Gastroesophageal sphincter (tissue), 4 donors: ENCODE measurements around the gene OR10G3. TPM values are rescaled to one million over a fixed set of nuclear protein-coding genes. Genes with fewer than 3 reads are reported as not detected.

Experiments
- ATAC-seq: fragments of 150-250 bp; one replicate; pipeline ENCODE4 v1.9.1; 2016; ENCODE audit warnings: mild to moderate bottlenecking, moderate library complexity
- H3K27ac ChIP-seq, 4 donors: fragments of 200-600 bp; sonication (generic) in 3 of 4; 1 replicate in 3 of 4; 2 replicates in 1 of 4; pipeline ENCODE4 v1.5.1; 2016 to 2019
- H3K27me3 ChIP-seq: fragments of 200-600 bp; sonication (generic); one replicate; pipeline ENCODE4 v1.5.1; 2019
- H3K36me3 ChIP-seq, 2 donors: fragments of 200-600 bp; sonication (generic); one replicate each; pipeline ENCODE4 v1.5.1; 2019; ENCODE audit warnings: control low read depth in 1 of 2
- H3K4me1 ChIP-seq, 3 donors: fragments of 200-600 bp; sonication (generic); 1 replicate in 2 of 3; 2 replicates in 1 of 3; pipeline ENCODE4 v1.5.1; 2016 to 2019; ENCODE audit warnings: control low read depth in 2 of 3
- H3K4me3 ChIP-seq, 2 donors: fragments of 200-600 bp; sonication (generic); one replicate each; pipeline ENCODE4 v1.5.1; 2019; ENCODE audit warnings: mild to moderate bottlenecking in 1 of 2, moderate library complexity in 1 of 2
- H3K9me3 ChIP-seq, 3 donors: fragments of 200-600 bp; sonication (generic); one replicate each; pipeline ENCODE4 v1.5.1; 2017 to 2019; ENCODE audit warnings: control low read depth in 2 of 3
- EP300 ChIP-seq: sonication (generic); formaldehyde crosslinking; IDR thresholded peaks from one replicate; pipeline ENCODE4 v1.6.1; 2017; ENCODE audit warnings: antibody characterized with exemption, mild to moderate bottlenecking
- POLR2A ChIP-seq, 2 donors: fragments of 450-650 bp; IDR thresholded peaks; one replicate each; pipeline ENCODE4 v1.6.1; 2017; ENCODE audit warnings: antibody characterized with exemption in 2 of 2, mild to moderate bottlenecking in 2 of 2, moderate library complexity in 1 of 2
- POLR2AphosphoS5 ChIP-seq: sonication (generic); formaldehyde crosslinking; IDR thresholded peaks from one replicate; pipeline ENCODE4 v1.6.1; 2017; ENCODE audit warnings: antibody characterized with exemption
- WGBS, 2 donors: methylation state at CpG; one replicate each; pipeline ENCODE4 v1.1.5; 2018; ENCODE audit warnings: low coverage in 1 of 2; 5-methylcytosine and 5-hydroxymethylcytosine counted together
- total RNA-seq, 4 donors: library from RNA; depleted of rRNA; stranded (reverse); fragments of >200 nt; gene quantifications; one replicate each; pipeline ENCODE4 v1.1.0, GENCODE V29; 2016
- TF ChIP-seq, protein P1 (sequence below), 4 experiments: fragments of 200-600 bp in 2 of 4; fragments of 450-650 bp in 2 of 4; sonication (generic) in 1 of 4; IDR thresholded peaks; one replicate each; pipeline ENCODE4 v1.5.1; 2017 to 2019; ENCODE audit warnings: antibody characterized with exemption in 4 of 4, mild to moderate bottlenecking in 2 of 4, moderate library complexity in 2 of 4

Gene OR10G3
- total RNA-seq, 4 donors from 2014 or later: not detected

DNA sequence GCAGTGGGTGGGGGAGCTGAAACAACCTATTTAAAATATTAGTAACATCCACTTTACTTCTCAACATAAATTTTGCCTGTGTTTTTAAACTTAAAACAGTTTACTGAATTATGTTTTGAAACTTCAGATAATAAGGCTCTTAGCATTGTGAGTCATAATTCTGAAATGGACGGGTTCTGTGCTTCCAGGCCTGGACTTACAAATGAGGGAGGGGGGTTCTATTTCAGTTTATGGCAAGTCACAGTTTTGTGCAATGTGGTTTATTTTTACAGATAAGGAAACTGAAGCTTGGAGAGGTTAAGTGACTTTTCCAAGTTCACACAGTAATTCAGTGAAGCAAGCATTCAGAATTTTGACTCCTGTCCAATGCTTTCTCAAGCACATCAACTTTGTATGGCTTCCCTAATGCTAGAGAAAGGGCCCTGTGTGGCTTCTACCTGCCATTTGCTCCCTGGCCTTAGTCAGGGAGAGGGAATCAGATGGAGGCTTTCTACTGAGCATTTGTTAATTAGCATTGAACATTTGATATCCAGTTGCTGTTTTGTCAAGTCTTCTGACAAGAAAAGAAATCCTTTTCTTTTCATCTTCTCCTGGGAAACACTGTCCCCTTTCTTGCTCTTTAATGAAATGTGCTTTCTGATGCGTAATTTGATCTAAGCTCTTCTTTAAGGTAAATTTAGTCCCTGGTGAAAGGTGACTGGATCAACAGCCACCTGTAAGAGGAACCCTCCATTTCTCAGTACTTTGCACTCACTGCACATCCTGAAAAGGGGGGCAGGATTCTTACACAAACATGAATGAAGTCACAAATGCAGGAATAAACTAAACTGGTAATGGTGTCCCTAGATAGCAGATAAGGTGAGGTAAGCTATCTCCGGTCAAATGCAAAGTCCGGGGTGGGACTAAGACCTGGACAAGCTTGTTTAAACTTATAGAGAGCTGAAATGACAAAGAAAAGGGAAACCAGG, 51.2 kb downstream of the OR10G3 start:
- peaks cover 0 to 26% (median 6%) of the 10 kb centered on the region in 3 donors for H3K4me1 ChIP-seq
- peaks cover 0 to 16% of the 10 kb centered on the region in 2 donors for H3K36me3 ChIP-seq
- H3K27ac ChIP-seq: no peak overlapping the region
- no peak overlapping the region for H3K4me3 ChIP-seq
- H3K27me3 ChIP-seq: peaks cover 11% of the 10 kb centered on the region
- no peak for TF ChIP-seq POLR2A (IDR thresholded peaks at IDR 0.05)
- TF ChIP-seq POLR2AphosphoS5: no peak
- TF ChIP-seq, protein P1, sequence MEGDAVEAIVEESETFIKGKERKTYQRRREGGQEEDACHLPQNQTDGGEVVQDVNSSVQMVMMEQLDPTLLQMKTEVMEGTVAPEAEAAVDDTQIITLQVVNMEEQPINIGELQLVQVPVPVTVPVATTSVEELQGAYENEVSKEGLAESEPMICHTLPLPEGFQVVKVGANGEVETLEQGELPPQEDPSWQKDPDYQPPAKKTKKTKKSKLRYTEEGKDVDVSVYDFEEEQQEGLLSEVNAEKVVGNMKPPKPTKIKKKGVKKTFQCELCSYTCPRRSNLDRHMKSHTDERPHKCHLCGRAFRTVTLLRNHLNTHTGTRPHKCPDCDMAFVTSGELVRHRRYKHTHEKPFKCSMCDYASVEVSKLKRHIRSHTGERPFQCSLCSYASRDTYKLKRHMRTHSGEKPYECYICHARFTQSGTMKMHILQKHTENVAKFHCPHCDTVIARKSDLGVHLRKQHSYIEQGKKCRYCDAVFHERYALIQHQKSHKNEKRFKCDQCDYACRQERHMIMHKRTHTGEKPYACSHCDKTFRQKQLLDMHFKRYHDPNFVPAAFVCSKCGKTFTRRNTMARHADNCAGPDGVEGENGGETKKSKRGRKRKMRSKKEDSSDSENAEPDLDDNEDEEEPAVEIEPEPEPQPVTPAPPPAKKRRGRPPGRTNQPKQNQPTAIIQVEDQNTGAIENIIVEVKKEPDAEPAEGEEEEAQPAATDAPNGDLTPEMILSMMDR (IDR thresholded peaks at IDR 0.05): no peak
- no peak for TF ChIP-seq EP300
- WGBS, 2 donors: 67 to 74% methylated on average over 3 to 4 of the region's 4 CpGs
- ATAC-seq: no peak
- H3K9me3 ChIP-seq: no peaks in the 10 kb centered on the region

DNA sequence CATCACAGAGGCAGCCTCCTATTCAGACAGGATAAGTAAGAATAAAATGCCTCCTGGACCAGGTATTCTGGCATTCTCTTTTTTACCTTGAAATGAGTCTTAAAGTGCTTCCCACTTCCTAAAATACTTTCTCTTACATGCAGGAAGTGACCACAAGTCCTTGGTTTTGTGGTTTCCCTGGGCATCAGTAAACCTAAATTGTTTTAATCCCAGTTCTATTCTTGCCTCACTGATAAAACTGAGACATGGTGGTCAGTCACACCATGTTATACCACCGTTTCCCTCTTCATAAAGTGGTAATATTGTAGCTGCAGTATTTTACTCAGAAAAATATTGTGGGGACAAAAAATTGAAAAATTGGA, 52.6 kb downstream of the OR10G3 start:
- peaks cover 0 to 21% of the 10 kb centered on the region in 2 donors for H3K36me3 ChIP-seq
- 33 to 75% methylated on average over 1 of the region's 1 CpG for WGBS, 2 donors
- H3K27me3 ChIP-seq: no peaks in the 10 kb centered on the region
- no peak for ATAC-seq
- TF ChIP-seq EP300 (no peak), POLR2AphosphoS5 (no peak), POLR2A (IDR thresholded peaks at IDR 0.05) (no peak)
- H3K4me3 ChIP-seq: no peak overlapping the region
- H3K4me1 ChIP-seq: peaks cover 0 to 26% (median 6%) of the 10 kb centered on the region in 3 donors
- H3K27ac ChIP-seq: peak overlapping the region in 2 of 4 donors; percentile 81 to 85
- no peaks in the 10 kb centered on the region for H3K9me3 ChIP-seq

DNA sequence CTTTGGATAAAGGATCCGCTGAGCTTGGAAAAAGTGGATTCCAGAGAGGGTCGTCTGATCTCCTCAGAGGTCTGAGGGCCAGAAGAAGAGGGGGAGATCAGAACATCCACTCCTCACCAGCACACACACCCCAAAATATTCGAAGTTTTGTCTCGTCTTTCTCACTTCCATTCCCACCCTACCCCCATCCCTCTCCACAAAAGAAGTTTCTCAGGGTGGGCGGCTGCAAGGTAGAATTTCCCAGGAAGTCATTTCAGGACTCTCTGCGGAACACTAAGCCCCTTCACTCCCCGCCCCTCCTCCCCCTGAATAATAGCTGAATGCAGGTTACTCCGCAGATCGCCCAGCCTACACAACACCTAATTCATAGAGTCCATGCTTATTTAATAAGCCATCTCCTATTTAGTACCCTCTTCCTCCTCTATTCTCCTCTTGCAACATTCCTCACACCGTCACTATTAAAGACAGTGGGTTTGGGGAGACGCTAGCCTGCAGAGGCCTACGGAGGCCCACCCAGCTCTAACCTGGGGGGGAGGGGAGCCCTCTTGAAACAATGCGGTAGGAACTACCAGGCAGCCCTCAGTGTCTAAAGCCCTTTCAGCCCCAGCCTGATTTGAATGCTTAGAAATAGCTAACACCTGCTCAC, 53.1 kb downstream of the OR10G3 start:
- H3K4me3 ChIP-seq: peak overlapping the region; percentile 71 to 80
- no peaks in the 10 kb centered on the region for H3K9me3 ChIP-seq
- TF ChIP-seq POLR2AphosphoS5 (no peak), EP300 (no peak), POLR2A (IDR thresholded peaks at IDR 0.05) (no peak)
- TF ChIP-seq, protein P1 (IDR thresholded peaks at IDR 0.05): no peak
- H3K27me3 ChIP-seq: no peaks in the 10 kb centered on the region
- H3K27ac ChIP-seq: peak overlapping the region; percentile 22 to 85 (median 82)
- H3K36me3 ChIP-seq: peaks cover 0 to 21% of the 10 kb centered on the region in 2 donors
- WGBS, 2 donors: 10 to 13% methylated on average over 5 to 13 of the region's 13 CpGs
- no peak for ATAC-seq
- H3K4me1 ChIP-seq: peaks cover 0 to 26% (median 6%) of the 10 kb centered on the region in 3 donors

DNA sequence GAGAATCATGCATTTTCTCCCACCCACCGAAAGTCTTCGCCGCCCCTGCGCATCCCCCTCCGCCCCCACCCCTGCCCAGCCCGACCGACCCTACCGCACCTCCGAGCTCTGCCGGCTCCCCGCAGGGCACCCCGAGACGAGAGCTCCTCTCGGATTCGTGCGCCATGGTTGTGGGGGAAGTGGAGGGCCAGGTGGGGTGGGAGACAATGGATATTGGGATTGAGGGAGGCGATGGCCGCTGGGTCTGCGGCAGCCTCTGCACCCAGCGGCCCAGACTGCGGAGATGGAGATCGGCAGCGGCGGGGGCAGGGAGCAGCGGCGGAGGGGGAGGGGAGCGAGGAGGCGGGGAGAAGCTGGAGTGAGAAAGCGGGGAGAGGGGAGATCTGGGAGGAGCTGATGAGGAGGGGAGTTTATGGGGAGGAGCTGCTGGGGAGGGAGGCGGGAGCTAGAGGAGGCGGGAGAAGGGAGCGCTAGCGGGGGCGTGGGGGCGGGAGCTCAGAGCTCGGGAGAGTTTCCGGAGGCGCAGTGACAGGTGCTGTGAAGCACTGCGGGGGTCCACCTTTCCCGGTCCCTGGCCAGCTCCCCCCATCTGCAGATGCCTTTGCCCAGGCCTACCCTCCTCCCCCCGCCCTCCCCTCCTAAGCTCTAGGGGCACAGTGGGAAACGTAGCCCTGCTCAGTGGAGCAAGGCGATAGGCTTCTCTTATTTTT, 53.8 kb downstream of the OR10G3 start, which contains the start of gene SALL2:
Gene SALL2, minus strand, starts transcription at position 385 of the 710 bp plus-strand sequence. Its CDS starts 219 bp downstream, at position 166.
- ATAC-seq: peak; percentile 92
- peak within 1 kb of the TSS; percentile 22 to 85 (median 82) for H3K27ac ChIP-seq
- 0% methylated on average over 2 to 10 of the region's 43 CpGs for WGBS, 2 donors

More for the DNA sequence above, 53.8 kb downstream of the OR10G3 start, which contains the start of gene SALL2:
- peaks cover 0 to 21% of the 10 kb centered on the region in 2 donors for H3K36me3 ChIP-seq
- H3K4me3 ChIP-seq: peak within 1 kb of the TSS; percentile 71 to 80
- H3K27me3 ChIP-seq: no peaks in the 10 kb centered on the region
- peak; percentile 39 for TF ChIP-seq POLR2AphosphoS5
- TF ChIP-seq EP300: no peak
- TF ChIP-seq, protein P1 (IDR thresholded peaks at IDR 0.05): peak in 1 of 4 experiments; percentile 5
- TF ChIP-seq POLR2A (IDR thresholded peaks at IDR 0.05): no peak
- H3K9me3 ChIP-seq: no peaks in the 10 kb centered on the region
- peaks cover 0 to 26% (median 6%) of the 10 kb centered on the region in 3 donors for H3K4me1 ChIP-seq
